NCI-H446 treated with DMSO at 0.1 percent for 48 hours (cell line): ENCODE data around the gene ZNF471.

ENCODE experiments used
- DNase-seq: peaks from one replicate; lab custom pipeline; 2025; lab: John Stamatoyannopoulos, UW

ZNF471 gene

DNA sequence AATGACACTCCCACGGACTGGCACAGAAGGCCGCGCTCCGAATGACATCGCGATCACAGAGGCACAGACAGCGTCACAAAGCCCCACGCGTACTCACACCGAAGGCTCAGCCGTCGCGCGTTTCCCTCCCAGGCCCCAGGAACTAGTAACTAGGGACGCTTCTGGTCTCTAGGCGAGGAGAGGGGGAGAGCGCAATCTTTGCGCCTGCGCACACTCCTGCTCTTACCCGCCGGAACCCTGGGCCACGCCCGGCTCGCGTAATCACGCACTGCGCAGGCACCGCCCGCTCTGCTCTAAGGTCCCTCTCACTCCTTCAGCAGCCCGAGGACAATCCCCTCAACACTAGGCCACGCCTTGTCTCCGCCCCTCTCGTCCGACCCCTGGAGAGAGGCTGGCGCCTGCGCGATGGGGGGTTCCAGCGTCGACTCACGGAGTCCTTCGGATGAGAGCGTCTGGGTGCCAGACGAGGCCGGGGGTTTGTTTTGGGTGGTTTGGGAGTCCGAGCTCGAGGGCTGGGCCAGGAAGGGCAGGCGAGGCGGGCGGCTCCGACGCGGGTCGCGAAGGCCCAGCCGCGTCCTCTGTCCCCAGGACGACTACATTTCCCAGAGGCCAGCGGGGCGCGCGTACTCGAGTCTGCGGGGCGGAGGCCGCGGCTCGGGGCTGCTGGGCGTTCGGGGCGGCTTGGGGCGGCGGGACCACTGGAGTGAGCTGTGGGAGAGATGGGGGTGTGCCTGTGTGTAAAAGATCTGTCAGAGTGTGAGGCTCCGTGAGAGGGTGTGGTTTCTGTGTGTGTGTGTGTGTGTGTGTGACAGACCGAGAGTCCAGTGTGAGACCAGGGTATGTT lies at the start of gene ZNF471:
TSS of gene ZNF471 (plus strand) at position 410 of the 844 bp plus-strand sequence. CDS start 3,717 bp downstream, outside the sequence.
- DNase-seq = no peak

- no peak for DNase-seq
Measured at GRCh38 chr19:56474308-56474707, 33.3 kb upstream of the ZNF471 start.

DNA sequence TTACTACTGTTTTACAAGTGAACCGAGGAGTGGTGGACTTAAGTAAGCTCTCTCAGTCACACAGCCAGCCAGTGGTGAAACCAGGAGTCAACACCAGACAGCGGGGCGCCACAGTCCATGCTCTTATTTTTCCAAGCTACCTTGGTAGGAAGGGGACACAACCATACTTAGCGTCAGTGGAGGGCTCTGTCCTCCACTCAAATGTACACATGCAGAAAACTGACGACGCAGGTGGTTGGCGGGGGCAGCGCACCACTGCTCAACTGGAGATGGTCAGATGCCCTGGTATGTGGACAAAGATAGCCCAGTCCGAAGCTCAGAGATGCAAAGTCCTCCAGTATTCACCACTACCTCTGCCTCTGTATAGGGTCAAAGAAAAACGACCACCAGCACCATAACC lies 31.6 kb upstream of the ZNF471 start:
- DNase-seq = no peak

GRCh38 chr19:56476651-56477428 lies 30.8 kb upstream of the ZNF471 start, which contains the start of gene ZNF667:
Gene ZNF667 (minus strand): TSS chr19:56477345. CDS start chr19:56462370, 14,975 bp downstream.
- no peak for DNase-seq

DNA sequence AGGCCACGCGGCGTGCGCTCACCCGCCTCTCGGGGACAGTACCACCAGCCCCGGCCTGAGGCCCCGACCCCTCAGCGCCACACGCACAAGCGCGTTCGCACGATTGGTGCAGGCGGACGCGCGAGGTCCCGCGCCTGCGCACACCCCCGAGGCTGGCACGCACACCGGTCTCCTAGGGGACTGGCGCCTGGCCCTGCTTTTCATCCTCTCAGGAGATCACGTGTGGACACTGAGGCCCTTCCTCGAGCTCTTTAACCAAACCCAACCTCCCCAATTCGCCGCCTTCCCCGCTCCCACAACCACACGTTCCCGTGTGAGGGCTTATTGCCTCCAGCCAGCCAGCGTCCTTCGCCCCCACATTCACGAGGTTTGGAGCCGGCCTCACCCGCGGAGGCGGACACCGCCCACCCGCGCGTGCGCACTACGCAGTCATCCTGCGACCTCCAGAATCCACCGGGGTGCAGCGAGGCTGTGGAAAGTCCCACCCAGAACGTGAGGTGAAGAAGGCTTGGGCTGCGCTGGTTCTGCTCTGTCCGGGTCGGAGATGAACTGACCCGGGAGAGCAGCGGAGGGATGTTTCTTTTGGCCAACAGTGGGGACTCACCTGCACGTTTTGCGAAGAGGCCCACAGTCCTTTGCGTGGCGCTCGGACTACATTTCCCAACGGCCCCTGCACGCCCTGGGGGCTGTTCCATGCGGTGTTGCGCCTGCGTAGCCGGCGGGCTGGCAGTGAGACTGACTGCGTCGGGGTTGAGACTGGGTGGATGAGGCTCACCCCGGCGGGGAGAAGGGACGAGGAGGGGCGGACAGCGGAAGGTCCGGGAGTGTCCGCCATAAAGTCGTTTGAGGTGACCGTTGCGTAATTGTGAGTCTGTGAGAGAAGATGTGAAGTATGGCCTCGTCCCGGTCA lies 30.0 kb upstream of the ZNF471 start:
- DNase-seq = no peak

- DNase-seq = no peak
Measured at GRCh38 chr19:56491399-56491798, 16.3 kb upstream of the ZNF471 start.

DNA sequence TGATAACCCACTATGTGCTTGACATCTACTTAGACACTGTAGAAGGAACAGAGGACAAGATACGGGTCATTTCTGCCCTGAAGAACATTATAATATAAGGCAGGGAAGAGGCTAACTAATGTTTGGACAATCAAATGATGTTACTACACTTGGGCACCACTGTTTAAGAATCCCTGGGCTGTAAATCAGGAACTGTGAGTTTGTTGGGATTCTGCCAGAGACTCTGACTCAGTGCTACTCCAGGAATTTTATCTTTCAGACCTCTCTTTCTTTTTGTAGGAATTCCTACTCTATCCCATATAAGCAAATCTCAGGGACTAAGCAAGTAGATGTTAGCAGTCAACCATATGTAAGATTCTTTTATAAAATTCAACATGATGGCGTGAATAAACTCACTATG lies 3.1 kb upstream of the ZNF471 start:
- no peak for DNase-seq

- no peak for DNase-seq
Measured at GRCh38 chr19:56508290-56508778, 679 bp downstream of the ZNF471 start.

DNA sequence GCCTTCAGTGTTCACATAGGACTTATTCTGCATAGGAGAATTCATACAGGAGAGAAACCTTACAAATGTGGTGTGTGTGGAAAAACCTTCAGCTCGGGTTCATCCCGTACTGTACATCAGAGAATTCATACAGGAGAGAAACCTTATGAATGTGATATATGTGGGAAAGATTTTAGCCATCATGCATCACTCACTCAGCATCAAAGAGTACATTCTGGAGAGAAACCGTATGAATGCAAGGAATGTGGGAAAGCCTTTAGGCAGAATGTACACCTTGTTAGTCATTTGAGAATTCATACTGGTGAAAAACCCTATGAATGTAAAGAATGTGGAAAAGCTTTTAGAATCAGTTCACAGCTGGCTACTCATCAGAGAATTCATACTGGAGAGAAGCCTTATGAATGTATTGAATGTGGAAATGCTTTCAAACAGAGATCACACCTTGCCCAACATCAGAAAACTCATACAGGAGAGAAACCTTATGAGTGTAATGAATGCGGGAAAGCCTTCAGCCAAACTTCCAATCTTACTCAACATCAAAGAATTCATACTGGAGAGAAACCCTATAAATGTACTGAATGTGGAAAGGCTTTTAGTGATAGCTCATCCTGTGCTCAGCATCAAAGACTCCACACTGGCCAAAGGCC lies 17.7 kb downstream of the ZNF471 start:
- DNase-seq = no peak

DNA sequence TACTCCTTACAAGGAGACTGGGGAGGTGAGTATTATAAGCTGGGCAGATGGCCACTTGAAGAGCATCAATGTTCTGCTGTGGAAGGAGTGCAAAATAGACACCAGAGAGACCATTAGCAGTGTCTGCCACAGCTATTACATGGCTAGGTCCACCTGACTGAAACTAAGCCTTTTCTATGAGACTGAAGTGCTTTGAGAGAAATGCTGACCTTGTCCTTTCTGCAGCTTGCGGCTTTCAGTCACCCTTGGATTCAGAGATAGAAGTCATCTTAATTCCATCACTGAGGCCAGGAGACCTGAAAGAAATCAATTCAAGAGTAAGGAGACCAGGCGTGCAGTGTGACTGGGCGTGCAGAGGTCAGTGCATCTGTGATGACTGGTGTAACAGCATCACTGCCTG lies 29.8 kb downstream of the ZNF471 start:
- DNase-seq = no peak

GRCh38 chr19:56538254-56538760 lies 30.7 kb downstream of the ZNF471 start:
- DNase-seq = peak; percentile 70

DNA sequence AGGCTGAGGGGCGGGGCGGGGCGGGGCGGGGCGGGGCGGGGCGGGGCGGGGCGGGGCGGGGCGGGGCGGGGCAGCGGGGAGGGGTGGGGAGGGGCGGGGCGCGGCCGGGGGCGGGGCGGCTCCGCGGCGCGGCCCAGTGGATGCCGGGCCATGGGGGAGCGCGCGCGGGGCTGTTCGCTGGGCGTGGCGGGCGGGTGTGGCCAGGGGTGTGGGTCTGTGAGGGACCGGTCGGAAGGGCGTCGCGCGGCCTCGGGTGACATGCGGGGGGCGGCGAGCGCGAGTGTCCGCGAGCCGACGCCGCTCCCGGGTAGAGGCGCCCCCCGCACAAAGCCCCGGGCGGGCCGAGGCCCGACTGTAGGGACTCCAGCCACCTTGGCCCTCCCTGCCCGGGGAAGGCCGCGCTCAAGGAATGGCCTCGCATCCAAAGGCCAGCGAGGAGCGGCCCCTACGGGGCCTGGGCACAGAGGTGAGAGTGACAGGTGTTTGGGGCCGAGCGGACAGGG lies 31.2 kb downstream of the ZNF471 start, which contains the start of gene ZFP28:
TSS of gene ZFP28 (plus strand) at position 188 of the 503 bp plus-strand sequence. CDS start at position 259, 71 bp downstream.
- DNase-seq = peak; percentile 47

DNA sequence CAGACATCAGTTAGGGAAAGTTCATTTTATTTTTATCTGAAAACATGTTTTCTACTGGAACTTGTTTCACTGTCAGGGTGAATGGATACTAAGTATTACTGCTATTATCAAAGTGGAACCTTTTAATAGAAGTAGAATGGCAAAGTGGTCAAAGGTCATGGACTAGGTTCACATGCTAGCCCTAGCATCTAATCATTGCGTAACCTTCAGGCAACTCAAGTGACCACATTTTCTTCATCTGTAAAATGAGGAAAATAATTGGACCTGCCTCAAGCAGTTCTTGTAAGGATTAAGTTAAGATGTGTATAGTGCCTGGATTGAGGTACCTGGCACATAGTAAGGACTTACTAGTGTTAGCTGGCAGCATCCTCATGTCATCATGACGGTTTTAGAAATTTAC lies 36.1 kb downstream of the ZNF471 start:
- no peak for DNase-seq

- no peak for DNase-seq
Measured at GRCh38 chr19:56547535-56547934, 39.9 kb downstream of the ZNF471 start.

DNA sequence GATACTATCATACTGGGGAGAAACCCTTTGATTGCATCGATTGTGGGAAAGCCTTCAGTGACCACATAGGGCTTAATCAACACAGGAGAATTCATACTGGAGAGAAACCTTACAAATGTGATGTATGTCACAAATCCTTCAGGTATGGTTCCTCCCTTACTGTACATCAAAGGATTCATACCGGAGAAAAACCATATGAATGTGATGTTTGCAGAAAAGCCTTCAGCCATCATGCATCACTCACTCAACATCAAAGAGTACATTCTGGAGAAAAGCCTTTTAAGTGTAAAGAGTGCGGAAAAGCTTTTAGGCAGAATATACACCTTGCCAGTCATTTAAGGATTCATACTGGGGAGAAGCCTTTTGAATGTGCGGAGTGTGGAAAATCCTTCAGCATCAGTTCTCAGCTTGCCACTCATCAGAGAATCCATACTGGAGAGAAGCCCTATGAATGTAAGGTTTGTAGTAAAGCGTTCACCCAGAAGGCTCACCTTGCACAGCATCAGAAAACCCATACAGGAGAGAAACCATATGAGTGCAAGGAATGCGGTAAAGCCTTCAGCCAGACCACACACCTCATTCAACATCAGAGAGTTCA lies 46.7 kb downstream of the ZNF471 start:
- DNase-seq = no peak

GRCh38 chr19:56562766-56563165 lies 55.1 kb downstream of the ZNF471 start:
- DNase-seq = no peak

- no peak for DNase-seq
Measured at GRCh38 chr19:56566904-56567273, 59.2 kb downstream of the ZNF471 start.

- DNase-seq = peak; percentile 70
Measured at GRCh38 chr19:56567274-56568120, 59.8 kb downstream of the ZNF471 start, which contains the start of gene ZNF470. Gene ZNF470 (plus strand): TSS chr19:56567468. CDS start chr19:56570312, 2,844 bp downstream.

DNA sequence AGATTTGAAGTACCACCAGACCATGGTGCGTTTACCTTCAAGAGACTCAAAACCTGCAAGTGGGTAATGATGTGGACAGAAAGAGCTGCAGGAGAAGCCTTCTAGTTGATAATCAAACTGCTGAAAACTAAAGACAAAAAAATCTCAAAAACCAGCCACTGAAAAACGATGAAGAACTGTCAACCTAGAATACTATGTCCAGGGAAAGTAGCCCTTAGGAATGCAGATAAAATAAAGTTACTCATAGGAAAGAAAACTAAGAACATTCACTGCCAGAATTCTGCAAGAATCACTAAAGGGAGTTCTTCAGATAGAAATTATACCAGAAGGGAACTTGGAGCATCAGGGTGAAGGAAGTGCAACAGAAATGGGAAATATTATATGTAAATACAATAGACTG lies 64.9 kb downstream of the ZNF471 start:
- no peak for DNase-seq
